ENCODE measurements around the gene DCAF5.

Gene DCAF5

GRCh38 chr14:69017706-69018105, 135.2 kb downstream of the DCAF5 start:
- Histone ChIP-seq H3K4me1 (ENCODE audit: low read length) (no peaks in the 10 kb centered on the region), H3K4me3 (ENCODE audit: low read length) (no peak overlapping the region), H3K36me3 (replicated peaks; ENCODE audit: insufficient read depth, low read length) (no peaks in the 10 kb centered on the region), H3F3A (ENCODE audit: insufficient read depth, low read length) (no peaks in the 10 kb centered on the region), H3K9me2 (replicated peaks; ENCODE audit: insufficient read depth, low read length) (no peaks in the 10 kb centered on the region), H3K9me3 (replicated peaks; ENCODE audit: insufficient read depth, low read length) (no peaks in the 10 kb centered on the region), H3K79me2 (ENCODE audit: low read length) (no peaks in the 10 kb centered on the region), H3K27me3 (replicated peaks; ENCODE audit: insufficient read depth, low read length) (no peaks in the 10 kb centered on the region), H4K20me1 (ENCODE audit: insufficient read depth, low read length) (no peaks in the 10 kb centered on the region), H2AFZ (ENCODE audit: low read length) (no peak overlapping the region), H3K4me2 (ENCODE audit: low read depth, low read length) (no peak overlapping the region), H3K27ac (ENCODE audit: low read length) (no peak overlapping the region), H3K9ac (ENCODE audit: low read length) (no peak overlapping the region)
- no peak for DNase-seq
- TF ChIP-seq CTCF (IDR thresholded peaks at IDR 0.05; ENCODE audit: low read length), result no peak
- no peak for TF ChIP-seq EZH2 (optimal IDR thresholded peaks at IDR 0.05; ENCODE audit: low read depth, low read length)
- TF ChIP-seq EZH2phosphoT487 (IDR thresholded peaks at IDR 0.05; ENCODE audit: low read length), result no peak

- Histone ChIP-seq H3K27me3 (replicated peaks; ENCODE audit: insufficient read depth, low read length) (no peaks in the 10 kb centered on the region), H2AFZ (ENCODE audit: low read length) (no peak overlapping the region), H3K9me2 (replicated peaks; ENCODE audit: insufficient read depth, low read length) (no peaks in the 10 kb centered on the region), H3K4me1 (ENCODE audit: low read length) (no peaks in the 10 kb centered on the region), H3K79me2 (ENCODE audit: low read length) (no peaks in the 10 kb centered on the region), H3K9me3 (replicated peaks; ENCODE audit: insufficient read depth, low read length) (no peaks in the 10 kb centered on the region), H3K4me3 (ENCODE audit: low read length) (no peak overlapping the region), H3K27ac (ENCODE audit: low read length) (no peak overlapping the region), H3F3A (ENCODE audit: insufficient read depth, low read length) (no peaks in the 10 kb centered on the region), H4K20me1 (ENCODE audit: insufficient read depth, low read length) (no peaks in the 10 kb centered on the region), H3K4me2 (ENCODE audit: low read depth, low read length) (no peak overlapping the region), H3K9ac (ENCODE audit: low read length) (no peak overlapping the region), H3K36me3 (replicated peaks; ENCODE audit: insufficient read depth, low read length) (no peaks in the 10 kb centered on the region)
- no peak for DNase-seq
- TF ChIP-seq EZH2 (optimal IDR thresholded peaks at IDR 0.05; ENCODE audit: low read depth, low read length) (no peak), EZH2phosphoT487 (IDR thresholded peaks at IDR 0.05; ENCODE audit: low read length) (no peak), CTCF (IDR thresholded peaks at IDR 0.05; ENCODE audit: low read length) (no peak)
Observed at GRCh38 chr14:69014829-69015259, 138.1 kb downstream of the DCAF5 start.

- Histone ChIP-seq H3K27ac (ENCODE audit: low read length) (no peak overlapping the region), H3F3A (ENCODE audit: insufficient read depth, low read length) (no peaks in the 10 kb centered on the region), H3K9ac (ENCODE audit: low read length) (no peak overlapping the region), H3K4me1 (ENCODE audit: low read length) (no peaks in the 10 kb centered on the region), H3K79me2 (ENCODE audit: low read length) (no peaks in the 10 kb centered on the region), H3K36me3 (replicated peaks; ENCODE audit: insufficient read depth, low read length) (no peaks in the 10 kb centered on the region), H3K27me3 (replicated peaks; ENCODE audit: insufficient read depth, low read length) (no peaks in the 10 kb centered on the region), H2AFZ (ENCODE audit: low read length) (no peak overlapping the region), H3K9me3 (replicated peaks; ENCODE audit: insufficient read depth, low read length) (no peaks in the 10 kb centered on the region), H3K4me2 (ENCODE audit: low read depth, low read length) (no peak overlapping the region), H3K9me2 (replicated peaks; ENCODE audit: insufficient read depth, low read length) (no peaks in the 10 kb centered on the region), H3K4me3 (ENCODE audit: low read length) (no peak overlapping the region), H4K20me1 (ENCODE audit: insufficient read depth, low read length) (no peaks in the 10 kb centered on the region)
- TF ChIP-seq EZH2phosphoT487 (IDR thresholded peaks at IDR 0.05; ENCODE audit: low read length) (no peak), EZH2 (optimal IDR thresholded peaks at IDR 0.05; ENCODE audit: low read depth, low read length) (no peak)
- DNase-seq, result no peak
Observed at GRCh38 chr14:69013943-69014782, 138.8 kb downstream of the DCAF5 start.

Data from MM.1S (cell line).